ENCODE measurements around the gene FNIP1. TPM values are rescaled to one million over a fixed set of nuclear protein-coding genes. Genes with fewer than 3 reads are reported as not detected.

FNIP1 gene
- total and polyA plus RNA-seq, 9 of the 15 experiments (the other 6 are each of a cell fraction or from before 2014, with no cell fraction given), result 5.0 to 32.8 (median 18.4) TPM

- TF ChIP-seq ATF7 (IDR thresholded peaks at IDR 0.05) (no peak), TCF7 (IDR thresholded peaks at IDR 0.05; ENCODE audit: borderline replicate concordance) (no peak), DACH1 (IDR thresholded peaks at IDR 0.05; ENCODE audit: partially characterized antibody) (no peak), THRB (CRISPR knock-in tag; conservative IDR thresholded peaks at IDR 0.05) (no peak), ZNF24 (IDR thresholded peaks at IDR 0.05) (no peak), HNRNPH1 (optimal IDR thresholded peaks at IDR 0.05; ENCODE audit: low read depth, low read length) (no peak), ATF3 (IDR thresholded peaks at IDR 0.05) (peak; percentile 56; the same call in 1 of the 2 replicates), ATF3 (CRISPR knock-in tag; conservative IDR thresholded peaks at IDR 0.05) (no peak), HLTF (IDR thresholded peaks at IDR 0.05) (no peak), ARHGAP35 (IDR thresholded peaks at IDR 0.05; ENCODE audit: partially characterized antibody) (no peak), FOXJ2 (tag; IDR thresholded peaks at IDR 0.05) (0 out of 2 replicates have a peak, but pooled peaks have one; percentile 40), ZNF449 (CRISPR knock-in tag; IDR thresholded peaks at IDR 0.05) (no peak), MBD1 (CRISPR knock-in tag; IDR thresholded peaks at IDR 0.05) (no peak), MTA1 (IDR thresholded peaks at IDR 0.05; ENCODE audit: borderline replicate concordance) (no peak), ZNF184 (CRISPR knock-in tag; IDR thresholded peaks at IDR 0.05) (no peak), PTBP1 (IDR thresholded peaks at IDR 0.05; ENCODE audit: low read depth, low read length) (no peak), CEBPB (tag; IDR thresholded peaks at IDR 0.05) (peak; percentile 98), ZNF695 (CRISPR knock-in tag; IDR thresholded peaks at IDR 0.05) (no peak), ZNF79 (CRISPR knock-in tag; IDR thresholded peaks at IDR 0.05; ENCODE audit: low read depth) (no peak), MAFF (IDR thresholded peaks at IDR 0.05; ENCODE audit: low read length) (no peak), ARID1B (IDR thresholded peaks at IDR 0.05) (0 out of 2 replicates have a peak, but pooled peaks have one; percentile 20), CEBPG (CRISPR knock-in tag; IDR thresholded peaks at IDR 0.05) (peak; percentile 37; the same call in 1 of the 2 replicates), CEBPG (tag; conservative IDR thresholded peaks at IDR 0.05 in 1 of 2, IDR thresholded peaks at IDR 0.05 in 1 of 2) (peak; percentile 93 to 100), RBM14 (IDR thresholded peaks at IDR 0.05; ENCODE audit: borderline replicate concordance, insufficient read depth, low read depth, low read length) (no peak)
Observed at GRCh38 chr5:131795228-131795627, 1.6 kb downstream of the FNIP1 start (continued).

Data from K562 (cell line).